HG03064 (cell line): ENCODE results near the gene PTH1R.

Experiments used
- ATAC-seq: cut with Tn5 transposase; IDR thresholded peaks from one replicate; pipeline ENCODE4 v1.9.1; 2021; ENCODE audit warnings: low read depth; ENCODE audit not compliant: unreplicated experiment

Gene PTH1R

GRCh38 chr3:46926039-46926438, 48.5 kb downstream of the PTH1R start:
- no peak for ATAC-seq

- no peak for ATAC-seq
Measured at GRCh38 chr3:46926447-46926846, 48.9 kb downstream of the PTH1R start.

- ATAC-seq = peak; percentile 51
Measured at GRCh38 chr3:46926871-46927717, 49.6 kb downstream of the PTH1R start.

- no peak for ATAC-seq
Measured at GRCh38 chr3:46927718-46928073, 50.2 kb downstream of the PTH1R start.

GRCh38 chr3:46928282-46928681, 50.8 kb downstream of the PTH1R start:
- no peak for ATAC-seq

GRCh38 chr3:46929324-46929723, 51.8 kb downstream of the PTH1R start:
- ATAC-seq = no peak

- no peak for ATAC-seq
Measured at GRCh38 chr3:46930166-46930944, 52.8 kb downstream of the PTH1R start.

GRCh38 chr3:46930945-46931403, 53.5 kb downstream of the PTH1R start:
- no peak for ATAC-seq

- ATAC-seq = no peak
Measured at GRCh38 chr3:46931631-46932331, 54.3 kb downstream of the PTH1R start.

- ATAC-seq = no peak
Measured at GRCh38 chr3:46932455-46933225, 55.1 kb downstream of the PTH1R start.

GRCh38 chr3:46933261-46933660, 55.7 kb downstream of the PTH1R start:
- no peak for ATAC-seq

- no peak for ATAC-seq
Measured at GRCh38 chr3:46934072-46934471, 56.6 kb downstream of the PTH1R start.

GRCh38 chr3:46934498-46935167, 57.1 kb downstream of the PTH1R start:
- no peak for ATAC-seq

GRCh38 chr3:46935168-46935858, 57.8 kb downstream of the PTH1R start:
- ATAC-seq = no peak

GRCh38 chr3:46935989-46936558, 58.6 kb downstream of the PTH1R start:
- ATAC-seq = no peak

- ATAC-seq = no peak
Measured at GRCh38 chr3:46936733-46937250, 59.3 kb downstream of the PTH1R start.

GRCh38 chr3:46938118-46938517, 60.6 kb downstream of the PTH1R start:
- no peak for ATAC-seq

- ATAC-seq = no peak
Measured at GRCh38 chr3:46939578-46940445, 62.3 kb downstream of the PTH1R start.
